Spleen (tissue), 11 donors: ENCODE measurements around the gene TBKBP1. TPM values are rescaled to one million over a fixed set of nuclear protein-coding genes. Genes with fewer than 3 reads are reported as not detected.

Experiments used
- DNase-seq: peaks from one replicate; pipeline ENCODE4 v3.0.0-alpha.2; 2020
- H3K27ac ChIP-seq, 8 donors: fragments of 200-600 bp; sonication (generic) in 7 of 8; 1 replicate in 4 of 8; 2 replicates in 4 of 8; pipeline versions ENCODE4 v1.5.0 to v1.8.0; 2016 to 2021; ENCODE audit warnings: inconsistent platforms in 4 of 8, mild to moderate bottlenecking in 4 of 8, moderate library complexity in 1 of 8
- H3K27me3 ChIP-seq, 7 donors: fragments of 200-600 bp; sonication (generic) in 6 of 7; replicated peaks in 1 of 7; 1 replicate in 4 of 7; 2 replicates in 3 of 7; pipeline versions ENCODE4 v1.5.0 to v1.8.0; 2016 to 2021; ENCODE audit warnings: inconsistent platforms in 3 of 7, mild to moderate bottlenecking in 1 of 7
- H3K36me3 ChIP-seq, 6 donors: fragments of 200-600 bp; sonication (generic) in 5 of 6; 1 replicate in 4 of 6; 2 replicates in 2 of 6; pipeline versions ENCODE4 v1.5.0 to v1.8.0; 2016 to 2021; ENCODE audit warnings: inconsistent platforms in 2 of 6
- H3K4me1 ChIP-seq, 6 donors: fragments of 200-600 bp; sonication (generic) in 5 of 6; 1 replicate in 3 of 6; 2 replicates in 3 of 6; pipeline versions ENCODE4 v1.5.0 to v1.8.0; 2016 to 2021; ENCODE audit warnings: inconsistent platforms in 3 of 6
- H3K4me3 ChIP-seq, 8 donors: fragments of 200-600 bp; sonication (generic) in 7 of 8; 1 replicate in 4 of 8; 2 replicates in 4 of 8; pipeline versions ENCODE4 v1.5.0 to v1.8.0; 2016 to 2021; ENCODE audit warnings: inconsistent platforms in 4 of 8, mild to moderate bottlenecking in 4 of 8, moderate library complexity in 2 of 8
- H3K9me3 ChIP-seq, 8 donors: fragments of 200-600 bp; sonication (generic) in 7 of 8; 1 replicate in 4 of 8; 2 replicates in 4 of 8; pipeline versions ENCODE4 v1.5.0 to v1.8.0; 2016 to 2021; ENCODE audit warnings: inconsistent platforms in 4 of 8
- POLR2A ChIP-seq, 3 donors: fragments of 450-650 bp; IDR thresholded peaks; one replicate each; pipeline ENCODE4 v1.5.1; 2017; ENCODE audit warnings: antibody characterized with exemption in 3 of 3, mild to moderate bottlenecking in 1 of 3
- POLR2AphosphoS5 ChIP-seq, 3 donors: sonication (generic); formaldehyde crosslinking; IDR thresholded peaks; one replicate each; pipeline ENCODE4 v1.5.1; 2017; ENCODE audit warnings: antibody characterized with exemption in 3 of 3
- WGBS, 5 donors: extraction: QIAGEN DNeasy Blood & Tissue Kit in 3 of 5; methylation state at CpG; one replicate each; pipeline versions ENCODE4 v1.1.5 to v1.1.7; 2013 to 2018; 5-methylcytosine and 5-hydroxymethylcytosine counted together
- intact Hi-C: fragments of 100-400 bp; cut with DNase I; formaldehyde crosslinking; loops from one replicate; pipeline ENCODE4 v1.15.0; 2023; ENCODE audit warnings: low total_unique reads
- polyA plus RNA-seq, 3 donors: library from polyadenylated mRNA; stranded (reverse); fragments of 200-250 nt; gene quantifications; one replicate each; pipeline ENCODE4 v1.2.1, GENCODE V29; 2013
- total RNA-seq, 7 donors: library from RNA; depleted of rRNA in 3 of 7; stranded (reverse); fragments of >200 nt in 3 of 7; fragmentation: NEBNext Ultra II Directional in 4 of 7; extraction: Animal tissue kit (Norgen Biotek cat#: 25700) in 4 of 7; gene quantifications; one replicate each; pipeline versions ENCODE4 v1.1.0 to v1.2.1, GENCODE V29; 2016 to 2021
- TF ChIP-seq, protein P1 (sequence below), 11 experiments: fragments of 200-600 bp in 7 of 11; fragments of 450-650 bp in 4 of 11; sonication (generic) in 4 of 11; IDR thresholded peaks in 8 of 11; conservative IDR thresholded peaks in 3 of 11; 1 replicate in 7 of 11; 2 replicates in 4 of 11; pipeline versions ENCODE4 v1.4.0 to v1.8.0; 2016 to 2021; ENCODE audit warnings: antibody characterized with exemption in 11 of 11, inconsistent platforms in 4 of 11, mild to moderate bottlenecking in 1 of 11
- donor health status: healthy with polysubstance abuse.
- donor health status: DM: no; HTN: no; CAD: no; lungs with moderate emphysema.
- donor health status: DM: no; HTN: no; CAD: no.
- donor health status: Bipolar disorder and iron deficiency.
- donor health status: healthy.
- donor health status: DM: no; HTN: no; CAD: no.
- donor health status: DM: yes; HTN: yes; CAD: no.

TBKBP1 gene
- total and polyA plus RNA-seq, 10 donors: 3.8 to 28.0 (median 16.9) TPM

GRCh38 chr17:47716375-47716774, 22.4 kb downstream of the TBKBP1 start:
- TF ChIP-seq, protein P1, sequence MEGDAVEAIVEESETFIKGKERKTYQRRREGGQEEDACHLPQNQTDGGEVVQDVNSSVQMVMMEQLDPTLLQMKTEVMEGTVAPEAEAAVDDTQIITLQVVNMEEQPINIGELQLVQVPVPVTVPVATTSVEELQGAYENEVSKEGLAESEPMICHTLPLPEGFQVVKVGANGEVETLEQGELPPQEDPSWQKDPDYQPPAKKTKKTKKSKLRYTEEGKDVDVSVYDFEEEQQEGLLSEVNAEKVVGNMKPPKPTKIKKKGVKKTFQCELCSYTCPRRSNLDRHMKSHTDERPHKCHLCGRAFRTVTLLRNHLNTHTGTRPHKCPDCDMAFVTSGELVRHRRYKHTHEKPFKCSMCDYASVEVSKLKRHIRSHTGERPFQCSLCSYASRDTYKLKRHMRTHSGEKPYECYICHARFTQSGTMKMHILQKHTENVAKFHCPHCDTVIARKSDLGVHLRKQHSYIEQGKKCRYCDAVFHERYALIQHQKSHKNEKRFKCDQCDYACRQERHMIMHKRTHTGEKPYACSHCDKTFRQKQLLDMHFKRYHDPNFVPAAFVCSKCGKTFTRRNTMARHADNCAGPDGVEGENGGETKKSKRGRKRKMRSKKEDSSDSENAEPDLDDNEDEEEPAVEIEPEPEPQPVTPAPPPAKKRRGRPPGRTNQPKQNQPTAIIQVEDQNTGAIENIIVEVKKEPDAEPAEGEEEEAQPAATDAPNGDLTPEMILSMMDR (IDR thresholded peaks at IDR 0.05 in 8 of 11, conservative IDR thresholded peaks at IDR 0.05 in 3 of 11): no peak
- no peak for TF ChIP-seq POLR2A (IDR thresholded peaks at IDR 0.05)
- TF ChIP-seq POLR2AphosphoS5 (IDR thresholded peaks at IDR 0.05): no peak

DNA sequence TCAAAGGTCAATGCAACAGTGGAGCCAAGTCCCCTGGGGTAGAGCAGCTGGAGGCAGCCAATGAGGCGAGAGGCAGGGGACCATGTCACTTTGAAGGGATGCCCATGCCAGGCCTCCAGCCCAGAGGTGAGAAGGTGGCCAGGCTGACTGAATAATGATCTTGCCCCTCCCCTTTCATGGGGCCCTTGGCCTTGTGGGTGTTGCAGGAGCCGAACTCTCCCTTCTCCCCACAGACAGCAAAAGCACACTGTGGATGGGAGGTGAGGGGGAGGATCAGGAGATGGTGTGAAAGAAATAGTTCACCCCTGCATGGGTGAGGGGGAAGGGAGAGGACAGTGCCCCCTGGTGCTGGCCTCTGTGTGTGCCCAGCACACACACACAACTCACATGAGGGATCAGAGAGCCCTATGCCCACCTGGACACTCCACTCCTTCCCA, 23.3 kb downstream of the TBKBP1 start:
- H3K4me3 ChIP-seq: no peak overlapping the region
- DNase-seq: peak; percentile 72
- H3K27me3 ChIP-seq: peaks cover 0 to 44% (median 19%) of the 10 kb centered on the region in 7 donors
- H3K27ac ChIP-seq: peak overlapping the region in 3 of 8 donors; percentile 56 to 80 (median 61)
- TF ChIP-seq POLR2A (IDR thresholded peaks at IDR 0.05): no peak
- TF ChIP-seq, protein P1 (IDR thresholded peaks at IDR 0.05 in 8 of 11, conservative IDR thresholded peaks at IDR 0.05 in 3 of 11): peak in 9 of 11 experiments; percentile 18 to 65 (median 45)
- WGBS, 5 donors: 33 to 65% (median 52%) methylated on average over 2 of the region's 2 CpGs
- intact Hi-C loops: no loop called here
- H3K9me3 ChIP-seq: no peaks in the 10 kb centered on the region
- H3K4me1 ChIP-seq: peaks cover 9 to 100% (median 94%) of the 10 kb centered on the region in 6 donors
- H3K36me3 ChIP-seq: no peaks in the 10 kb centered on the region

More at GRCh38 chr17:47716375-47716774, 22.4 kb downstream of the TBKBP1 start:
- Histone ChIP-seq H3K27me3 (peaks cover 0 to 35% (median 10%) of the 10 kb centered on the region in 7 donors), H3K9me3 (no peaks in the 10 kb centered on the region), H3K36me3 (peaks cover 0 to 6% (median 2%) of the 10 kb centered on the region in 6 donors), H3K4me1 (peaks cover 9 to 100% (median 94%) of the 10 kb centered on the region in 6 donors), H3K4me3 (no peak overlapping the region), H3K27ac (peak overlapping the region in 3 of 8 donors; percentile 56 to 80 (median 61))
- 63 to 88% (median 80%) methylated on average over 3 of the region's 3 CpGs for WGBS, 5 donors
- intact Hi-C loops: no loop called here
- DNase-seq: no peak

- Histone ChIP-seq H3K27me3 (peaks cover 0 to 51% (median 28%) of the 10 kb centered on the region in 7 donors), H3K36me3 (no peaks in the 10 kb centered on the region), H3K9me3 (no peaks in the 10 kb centered on the region), H3K4me1 (peaks cover 9 to 92% (median 88%) of the 10 kb centered on the region in 6 donors), H3K4me3 (no peak overlapping the region), H3K27ac (peak overlapping the region in 4 of 8 donors; percentile 5 to 80 (median 36))
- WGBS, 5 donors: 27 to 38% (median 33%) methylated on average over 9 of the region's 9 CpGs
- DNase-seq: no peak
- intact Hi-C loops: no loop called here
- no peak for TF ChIP-seq POLR2AphosphoS5 (IDR thresholded peaks at IDR 0.05)
- no peak for TF ChIP-seq POLR2A (IDR thresholded peaks at IDR 0.05)
- TF ChIP-seq, protein P1 (IDR thresholded peaks at IDR 0.05 in 8 of 11, conservative IDR thresholded peaks at IDR 0.05 in 3 of 11): no peak
Measured at GRCh38 chr17:47717979-47718621, 24.1 kb downstream of the TBKBP1 start.

DNA sequence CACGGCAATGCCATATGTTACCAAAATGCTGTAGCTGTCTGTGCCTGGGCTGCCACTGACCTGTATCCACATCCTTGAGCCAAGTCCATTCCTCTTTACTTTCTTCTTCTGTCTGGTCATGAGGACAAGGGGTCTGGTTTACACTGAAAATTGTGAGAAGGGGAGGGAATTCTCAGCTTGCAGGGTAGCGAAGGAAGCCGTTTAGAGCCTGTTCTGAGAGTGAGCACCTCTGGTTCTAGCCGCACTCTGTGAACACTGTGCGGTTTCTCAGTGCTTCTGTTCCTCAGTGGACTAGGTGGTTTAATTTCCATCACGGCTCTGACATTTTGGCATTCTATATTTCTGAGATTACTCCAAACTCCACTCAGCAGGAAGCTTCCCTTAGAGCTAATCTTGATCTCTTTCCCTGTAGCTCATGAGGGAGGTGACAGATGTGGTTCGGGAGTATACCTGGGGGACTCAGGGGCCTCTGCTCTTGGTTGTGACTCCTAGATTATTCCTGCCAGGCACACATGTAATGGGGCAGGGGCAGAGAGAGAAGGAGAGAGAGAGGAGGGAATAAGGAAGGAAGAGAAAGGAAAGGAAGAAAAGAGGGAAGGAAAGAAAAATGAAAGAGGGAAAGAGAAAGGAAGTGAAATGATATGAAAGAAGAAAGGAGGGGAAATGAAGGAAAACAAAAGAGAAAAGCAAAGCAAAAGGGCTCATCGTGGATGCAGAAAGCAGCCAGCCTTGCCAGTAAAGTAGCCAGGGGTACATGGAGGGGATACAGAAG, 24.9 kb downstream of the TBKBP1 start:
- H3K27ac ChIP-seq: peak overlapping the region in 4 of 8 donors; percentile 5 to 80 (median 48)
- peaks cover 0 to 57% (median 30%) of the 10 kb centered on the region in 7 donors for H3K27me3 ChIP-seq
- WGBS, 5 donors: 28 to 46% (median 38%) methylated on average over 8 of the region's 8 CpGs
- H3K4me3 ChIP-seq: no peak overlapping the region
- TF ChIP-seq POLR2A (IDR thresholded peaks at IDR 0.05): no peak
- intact Hi-C loops: no loop called here
- no peaks in the 10 kb centered on the region for H3K9me3 ChIP-seq
- DNase-seq: no peak
- H3K4me1 ChIP-seq: peaks cover 9 to 85% (median 81%) of the 10 kb centered on the region in 6 donors
- no peaks in the 10 kb centered on the region for H3K36me3 ChIP-seq
